Thyroid gland (tissue), 4 donors: ENCODE data around the gene KLF11. TPM values are rescaled to one million over a fixed set of nuclear protein-coding genes. Genes with fewer than 3 reads are reported as not detected.
A peak's percentile ranks its signal among the peaks of the same experiment; 100 is the strongest.

ENCODE experiments used
- DNase-seq, 2 donors: peaks; one replicate each; pipeline ENCODE4 v3.0.0-alpha.2; 2019
- H3K27ac ChIP-seq, 3 donors: fragments of 200-600 bp; sonication (generic); 1 replicate in 2 of 3; 2 replicates in 1 of 3; pipeline ENCODE4 v1.5.1; 2016 to 2019; ENCODE audit warnings: mild to moderate bottlenecking in 1 of 3, moderate library complexity in 1 of 3
- H3K27me3 ChIP-seq: fragments of 200-600 bp; sonication (generic); one replicate; pipeline ENCODE4 v1.5.1; 2019
- H3K36me3 ChIP-seq, 2 donors: fragments of 200-600 bp; sonication (generic); one replicate each; pipeline ENCODE4 v1.5.1; 2016 to 2019
- H3K4me1 ChIP-seq, 2 donors: fragments of 200-600 bp; sonication (generic); one replicate each; pipeline ENCODE4 v1.5.1; 2017 to 2019
- H3K4me3 ChIP-seq, 3 donors: fragments of 200-600 bp; sonication (generic); replicated peaks in 1 of 3; 1 replicate in 2 of 3; 2 replicates in 1 of 3; pipeline ENCODE4 v1.5.1; 2016; ENCODE audit warnings: mild to moderate bottlenecking in 1 of 3
- H3K9me3 ChIP-seq: fragments of 200-600 bp; sonication (generic); one replicate; pipeline ENCODE4 v1.5.1; 2017
- POLR2A ChIP-seq, 2 donors: fragments of 450-650 bp; IDR thresholded peaks; one replicate each; pipeline ENCODE4 v1.6.1; 2017; ENCODE audit warnings: antibody characterized with exemption in 2 of 2, mild to moderate bottlenecking in 2 of 2, moderate library complexity in 1 of 2
- WGBS, 2 donors: methylation state at CpG; one replicate each; pipeline ENCODE4 v1.1.5; 2017; 5-methylcytosine and 5-hydroxymethylcytosine counted together
- intact Hi-C: fragments of 100-400 bp; cut with DNase I; formaldehyde crosslinking; loops from one replicate; pipeline ENCODE4 v1.15.1; 2023
- total RNA-seq, 4 donors: library from RNA; depleted of rRNA; stranded (reverse); fragments of >200 nt; gene quantifications; one replicate each; pipeline ENCODE4 v1.2.3, GENCODE V29; 2016
- TF ChIP-seq, protein P1 (sequence below), 6 experiments: fragments of 200-600 bp in 3 of 6; fragments of 450-650 bp in 3 of 6; sonication (generic) in 3 of 6; IDR thresholded peaks; one replicate each; pipeline ENCODE4 v1.5.1; 2016 to 2019; ENCODE audit warnings: antibody characterized with exemption in 6 of 6, mild to moderate bottlenecking in 2 of 6, inconsistent platforms in 1 of 6, moderate library complexity in 1 of 6

The KLF11 gene
- total RNA-seq, 4 donors from 2014 or later, result 11.2 to 44.2 (median 23.7) TPM

DNA sequence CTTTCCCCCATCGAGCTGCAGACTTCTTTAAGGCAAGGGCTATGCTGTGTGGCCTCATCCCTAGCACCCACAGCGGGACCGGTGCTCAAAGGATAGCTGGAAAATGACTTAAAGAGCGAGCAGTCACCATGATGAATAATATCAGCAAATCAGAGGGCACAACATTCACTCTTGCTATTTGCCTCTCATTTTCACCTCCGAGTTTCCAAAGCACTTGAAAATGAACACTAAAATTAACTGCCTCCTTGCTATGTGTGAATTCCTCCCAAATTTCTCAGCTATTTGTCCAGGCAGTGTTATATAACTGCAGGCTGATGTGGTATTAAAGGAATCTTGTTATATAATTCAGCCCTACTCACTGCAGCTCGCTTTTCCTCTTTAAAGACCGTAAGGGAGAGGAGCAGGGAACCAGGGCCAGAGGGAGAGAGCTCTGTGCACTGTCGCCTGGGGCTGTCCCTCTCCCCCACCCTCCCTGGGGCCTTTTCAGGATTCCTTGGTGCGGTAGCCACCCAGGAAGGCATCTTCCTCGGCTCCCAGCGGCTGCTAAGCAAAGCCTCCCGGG is 35.4 kb downstream of the KLF11 start:
- H3K9me3 ChIP-seq, result no peaks in the 10 kb centered on the region
- DNase-seq, result no peak
- H3K4me3 ChIP-seq, result peak overlapping the region in 1 of 3 donors; percentile 43
- TF ChIP-seq POLR2A (IDR thresholded peaks at IDR 0.05), result no peak
- TF ChIP-seq, protein P1, sequence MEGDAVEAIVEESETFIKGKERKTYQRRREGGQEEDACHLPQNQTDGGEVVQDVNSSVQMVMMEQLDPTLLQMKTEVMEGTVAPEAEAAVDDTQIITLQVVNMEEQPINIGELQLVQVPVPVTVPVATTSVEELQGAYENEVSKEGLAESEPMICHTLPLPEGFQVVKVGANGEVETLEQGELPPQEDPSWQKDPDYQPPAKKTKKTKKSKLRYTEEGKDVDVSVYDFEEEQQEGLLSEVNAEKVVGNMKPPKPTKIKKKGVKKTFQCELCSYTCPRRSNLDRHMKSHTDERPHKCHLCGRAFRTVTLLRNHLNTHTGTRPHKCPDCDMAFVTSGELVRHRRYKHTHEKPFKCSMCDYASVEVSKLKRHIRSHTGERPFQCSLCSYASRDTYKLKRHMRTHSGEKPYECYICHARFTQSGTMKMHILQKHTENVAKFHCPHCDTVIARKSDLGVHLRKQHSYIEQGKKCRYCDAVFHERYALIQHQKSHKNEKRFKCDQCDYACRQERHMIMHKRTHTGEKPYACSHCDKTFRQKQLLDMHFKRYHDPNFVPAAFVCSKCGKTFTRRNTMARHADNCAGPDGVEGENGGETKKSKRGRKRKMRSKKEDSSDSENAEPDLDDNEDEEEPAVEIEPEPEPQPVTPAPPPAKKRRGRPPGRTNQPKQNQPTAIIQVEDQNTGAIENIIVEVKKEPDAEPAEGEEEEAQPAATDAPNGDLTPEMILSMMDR (IDR thresholded peaks at IDR 0.05), result no peak
- peak overlapping the region in 2 of 3 donors; percentile 17 to 89 for H3K27ac ChIP-seq
- H3K27me3 ChIP-seq, result no peaks in the 10 kb centered on the region
- intact Hi-C loops, result no loop called here
- H3K4me1 ChIP-seq, result peaks cover 14 to 31% of the 10 kb centered on the region in 2 donors
- H3K36me3 ChIP-seq, result no peaks in the 10 kb centered on the region
- WGBS, 2 donors, result 16 to 28% methylated on average over 11 to 12 of the region's 12 CpGs

DNA sequence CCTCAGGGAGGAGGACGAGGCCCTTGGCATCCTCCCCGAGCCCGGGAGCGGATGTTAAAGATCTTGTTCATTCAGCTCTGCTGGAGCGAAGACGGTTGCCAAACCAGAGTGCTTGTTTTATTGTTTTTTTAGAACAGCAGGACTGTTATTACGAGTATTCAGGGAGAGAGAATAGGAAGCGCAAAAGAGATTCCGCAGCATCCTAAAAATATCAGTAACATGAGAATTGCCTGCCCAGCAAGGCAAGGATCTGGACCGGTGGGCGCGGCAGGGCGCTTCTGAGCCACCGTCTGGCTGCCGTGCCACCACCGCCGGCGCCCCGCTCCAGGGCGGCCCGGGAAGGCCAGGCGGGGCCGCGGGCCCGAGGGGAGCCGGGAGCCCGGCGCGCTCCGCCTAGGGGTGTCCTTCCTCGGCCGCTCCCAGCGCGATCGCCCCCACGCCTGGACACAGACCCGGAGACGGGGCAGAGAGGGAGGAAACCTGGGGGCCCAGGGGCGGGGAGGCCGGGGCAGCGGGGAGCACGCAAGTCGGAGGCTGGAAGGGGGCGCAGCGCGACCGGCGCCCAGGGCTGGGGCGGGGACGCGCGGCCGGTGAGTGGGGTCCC is 36.0 kb downstream of the KLF11 start:
- 1 to 2% methylated on average over 21 to 22 of the region's 53 CpGs for WGBS, 2 donors
- H3K4me1 ChIP-seq, result peaks cover 14 to 35% of the 10 kb centered on the region in 2 donors

DNA sequence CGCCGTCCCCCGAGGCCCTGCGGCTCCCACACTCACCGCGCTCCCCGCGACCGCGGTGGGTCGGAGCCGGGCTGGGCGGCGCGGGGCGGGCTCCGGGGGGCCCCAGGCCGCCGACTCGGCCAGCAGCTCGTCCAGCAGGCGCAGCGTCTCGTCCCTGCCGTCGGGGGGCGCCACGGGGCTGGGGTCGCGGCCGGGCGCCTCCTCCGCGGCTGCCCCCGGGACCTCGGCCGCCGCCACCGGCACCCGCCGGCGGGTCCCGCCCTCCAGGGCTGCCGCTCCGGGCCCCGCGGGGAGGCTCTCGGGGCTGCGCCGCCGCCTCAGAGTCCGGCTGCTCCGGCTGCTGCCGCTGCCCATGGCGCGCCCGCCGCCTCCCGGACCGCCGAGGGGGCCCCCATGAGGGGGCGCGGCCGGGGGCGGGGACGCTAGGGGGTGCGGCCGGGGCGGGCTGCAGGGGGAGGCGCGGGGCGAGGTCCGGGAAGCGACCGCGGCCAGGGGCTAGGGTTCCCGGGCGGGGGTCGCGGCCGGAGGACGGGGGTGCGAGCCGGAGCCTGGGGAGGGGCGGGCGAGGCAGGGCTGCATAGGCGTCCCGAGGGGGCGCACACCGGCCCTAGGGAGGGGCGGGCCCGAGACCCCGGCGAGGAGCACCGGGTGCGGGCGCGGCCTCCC is 36.7 kb downstream of the KLF11 start, which contains the start of gene CYS1:
TSS of gene CYS1 (minus strand) at position 542 of the 666 bp plus-strand sequence. CDS start at position 354, 188 bp downstream.
- DNase-seq, result peak in 1 of 2 donors; percentile 26
- WGBS, 2 donors, result 2% methylated on average over 12 of the region's 98 CpGs; no CpG with 5 or more reads in 1 of the 2 donors

More for the DNA sequence above, 36.0 kb downstream of the KLF11 start:
- no peaks in the 10 kb centered on the region for H3K36me3 ChIP-seq
- TF ChIP-seq POLR2A (IDR thresholded peaks at IDR 0.05), result no peak
- TF ChIP-seq, protein P1 (IDR thresholded peaks at IDR 0.05), result no peak
- H3K4me3 ChIP-seq, result peak overlapping the region in 1 of 3 donors; percentile 43
- intact Hi-C loops, result no loop called here
- no peaks in the 10 kb centered on the region for H3K9me3 ChIP-seq
- no peaks in the 10 kb centered on the region for H3K27me3 ChIP-seq
- peak overlapping the region in 2 of 3 donors; percentile 53 to 89 for H3K27ac ChIP-seq
- DNase-seq, result peak; percentile 83 to 85

DNA sequence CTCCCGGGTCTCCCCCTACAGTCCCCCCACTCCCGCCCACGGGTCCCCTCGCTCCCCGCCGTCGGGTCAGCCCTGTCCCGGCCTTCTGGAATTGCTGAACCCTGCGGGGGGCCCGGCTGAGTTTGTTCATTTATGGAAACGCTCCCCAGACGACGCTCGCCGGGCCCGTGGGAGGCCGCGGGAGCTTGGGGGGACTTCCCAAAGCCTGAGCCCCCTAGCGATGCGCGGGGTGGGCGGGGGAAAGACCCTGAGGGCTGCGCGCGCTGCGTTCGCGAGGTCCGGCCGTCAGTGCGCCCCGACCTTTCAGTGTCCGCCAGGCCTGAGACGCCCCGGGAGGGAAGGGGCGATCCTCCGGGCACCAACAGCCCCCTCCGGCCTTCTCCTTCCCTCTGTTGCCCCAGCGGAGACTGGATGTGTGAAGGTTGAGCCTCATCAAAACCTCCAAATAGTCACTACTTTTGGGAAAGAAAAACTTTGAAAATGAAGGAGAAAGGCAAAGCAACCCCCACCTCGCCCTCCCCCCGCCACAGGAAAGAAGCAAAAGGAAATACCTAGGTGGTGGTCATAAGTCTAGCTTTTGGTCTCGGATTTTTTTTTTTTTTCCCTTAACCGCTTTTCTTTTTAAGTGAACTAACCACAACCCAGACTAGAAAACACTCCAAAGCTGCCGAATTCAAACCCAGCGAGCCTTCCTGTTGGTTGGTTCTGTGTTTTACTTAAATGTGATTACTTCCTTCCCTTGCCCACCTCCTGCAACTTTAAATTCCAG is 37.4 kb downstream of the KLF11 start:
- H3K36me3 ChIP-seq, result no peaks in the 10 kb centered on the region
- 9 to 19% methylated on average over 14 to 29 of the region's 45 CpGs for WGBS, 2 donors
- H3K27me3 ChIP-seq, result no peaks in the 10 kb centered on the region
- intact Hi-C loops, result no loop called here
- H3K4me1 ChIP-seq, result peaks cover 14 to 35% of the 10 kb centered on the region in 2 donors
- no peak for TF ChIP-seq POLR2A (IDR thresholded peaks at IDR 0.05)
- TF ChIP-seq, protein P1 (IDR thresholded peaks at IDR 0.05), result no peak
- H3K4me3 ChIP-seq, result peak overlapping the region in 1 of 3 donors; percentile 43
- peak overlapping the region in 1 of 3 donors; percentile 89 for H3K27ac ChIP-seq
- H3K9me3 ChIP-seq, result no peaks in the 10 kb centered on the region
- DNase-seq, result peak in 1 of 2 donors; percentile 31

More for the DNA sequence above, 36.7 kb downstream of the KLF11 start, which contains the start of gene CYS1:
- Histone ChIP-seq H3K4me3 (peak within 1 kb of the TSS in 1 of 3 donors; percentile 43), H3K9me3 (no peaks in the 10 kb centered on the region), H3K27ac (peak within 1 kb of the TSS in 2 of 3 donors; percentile 53 to 89), H3K4me1 (peaks cover 14 to 35% of the 10 kb centered on the region in 2 donors), H3K27me3 (no peaks in the 10 kb centered on the region), H3K36me3 (no peaks in the 10 kb centered on the region)
- intact Hi-C loops, result no loop called here
- TF ChIP-seq, protein P1 (IDR thresholded peaks at IDR 0.05), result peak in 3 of 6 experiments; percentile 27 to 29 (median 29)
- TF ChIP-seq POLR2A (IDR thresholded peaks at IDR 0.05), result no peak
